DOHH2 (cell line): ENCODE measurements around the gene CNTNAP2.

ENCODE experiments used
- EZH2phosphoT487 ChIP-seq: fragments of 200-600 bp; sonication (generic); IDR thresholded peaks from 2 replicates; pipeline ENCODE4 v1.6.1; 2017; ENCODE audit warnings: borderline replicate concordance, mild to moderate bottlenecking, antibody characterized with exemption, low read length, moderate library complexity, mixed read lengths
- TF ChIP-seq, protein P1 (sequence below): fragments of 200-600 bp; sonication (generic); IDR thresholded peaks from one replicate; pipeline ENCODE4 v1.5.1; 2014; ENCODE audit warnings: antibody characterized with exemption, mild to moderate bottlenecking, low read depth, low read length; ENCODE audit not compliant: poor library complexity, severe bottlenecking

DNA sequence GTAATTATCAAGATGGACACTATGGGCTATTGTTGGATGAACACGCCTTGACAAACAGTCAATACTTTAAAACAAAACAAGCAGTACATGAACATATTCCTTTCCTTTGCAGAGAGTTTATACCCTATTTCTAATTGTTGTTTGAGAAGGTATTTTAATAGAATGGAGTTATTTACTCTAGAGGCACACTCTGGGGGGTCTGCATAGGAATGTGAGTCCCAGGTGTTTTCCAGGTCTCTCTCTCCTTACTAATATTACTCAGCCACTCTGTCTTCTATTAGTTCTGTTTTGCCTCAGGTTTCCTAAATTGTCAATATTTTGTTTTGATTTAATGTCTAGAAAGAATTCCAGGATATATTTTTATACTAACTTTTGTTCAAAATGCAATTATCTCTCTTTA is 1091.4 kb downstream of the CNTNAP2 start:
- TF ChIP-seq, protein P1, sequence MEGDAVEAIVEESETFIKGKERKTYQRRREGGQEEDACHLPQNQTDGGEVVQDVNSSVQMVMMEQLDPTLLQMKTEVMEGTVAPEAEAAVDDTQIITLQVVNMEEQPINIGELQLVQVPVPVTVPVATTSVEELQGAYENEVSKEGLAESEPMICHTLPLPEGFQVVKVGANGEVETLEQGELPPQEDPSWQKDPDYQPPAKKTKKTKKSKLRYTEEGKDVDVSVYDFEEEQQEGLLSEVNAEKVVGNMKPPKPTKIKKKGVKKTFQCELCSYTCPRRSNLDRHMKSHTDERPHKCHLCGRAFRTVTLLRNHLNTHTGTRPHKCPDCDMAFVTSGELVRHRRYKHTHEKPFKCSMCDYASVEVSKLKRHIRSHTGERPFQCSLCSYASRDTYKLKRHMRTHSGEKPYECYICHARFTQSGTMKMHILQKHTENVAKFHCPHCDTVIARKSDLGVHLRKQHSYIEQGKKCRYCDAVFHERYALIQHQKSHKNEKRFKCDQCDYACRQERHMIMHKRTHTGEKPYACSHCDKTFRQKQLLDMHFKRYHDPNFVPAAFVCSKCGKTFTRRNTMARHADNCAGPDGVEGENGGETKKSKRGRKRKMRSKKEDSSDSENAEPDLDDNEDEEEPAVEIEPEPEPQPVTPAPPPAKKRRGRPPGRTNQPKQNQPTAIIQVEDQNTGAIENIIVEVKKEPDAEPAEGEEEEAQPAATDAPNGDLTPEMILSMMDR, result no peak
- TF ChIP-seq EZH2phosphoT487, result no peak
